Ovary (tissue), 3 donors: ENCODE data around the gene FANCC.
"Not testable (repeated sequence)": the region's sequence is repeated elsewhere in the genome, so short reads cannot be mapped to it uniquely, and the experiment has no call there.

Experiments used
- EP300 ChIP-seq: sonication (generic); formaldehyde crosslinking; IDR thresholded peaks from one replicate; pipeline ENCODE4 v1.6.1; 2017; ENCODE audit warnings: antibody characterized with exemption
- POLR2A ChIP-seq: fragments of 450-650 bp; IDR thresholded peaks from one replicate; pipeline ENCODE4 v1.6.1; 2017; ENCODE audit warnings: antibody characterized with exemption, mild to moderate bottlenecking, moderate library complexity
- TF ChIP-seq, protein P1 (sequence below), 3 donors: fragments of 450-650 bp in 2 of 3; fragments of 200-600 bp in 1 of 3; IDR thresholded peaks; one replicate each; pipeline versions ENCODE4 v1.5.1 to v1.8.0; 2016 to 2022; ENCODE audit warnings: antibody characterized with exemption in 3 of 3, mild to moderate bottlenecking in 1 of 3
- donor health status: DM: no; HTN: no; CAD: no.

DNA sequence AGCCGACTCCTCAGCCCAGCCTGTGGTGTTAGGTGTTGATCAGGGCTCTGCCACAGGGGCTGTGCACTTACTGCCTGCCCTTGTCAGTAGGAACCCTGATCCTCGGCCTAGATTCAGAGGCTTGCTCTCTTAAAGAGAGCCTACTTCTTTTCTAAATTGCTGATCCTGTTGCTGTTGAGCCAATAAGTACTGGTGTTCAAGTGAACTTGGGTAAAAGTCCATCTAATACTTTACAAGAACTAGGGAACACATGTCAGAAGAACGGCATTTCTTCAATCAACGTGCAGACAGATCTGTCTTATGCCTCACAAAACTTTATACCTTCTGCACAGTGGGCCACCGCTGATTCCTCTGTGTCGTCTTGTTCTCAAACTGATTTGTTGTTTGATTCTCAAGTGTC, 24.2 kb downstream of the FANCC start:
- TF ChIP-seq, protein P1, sequence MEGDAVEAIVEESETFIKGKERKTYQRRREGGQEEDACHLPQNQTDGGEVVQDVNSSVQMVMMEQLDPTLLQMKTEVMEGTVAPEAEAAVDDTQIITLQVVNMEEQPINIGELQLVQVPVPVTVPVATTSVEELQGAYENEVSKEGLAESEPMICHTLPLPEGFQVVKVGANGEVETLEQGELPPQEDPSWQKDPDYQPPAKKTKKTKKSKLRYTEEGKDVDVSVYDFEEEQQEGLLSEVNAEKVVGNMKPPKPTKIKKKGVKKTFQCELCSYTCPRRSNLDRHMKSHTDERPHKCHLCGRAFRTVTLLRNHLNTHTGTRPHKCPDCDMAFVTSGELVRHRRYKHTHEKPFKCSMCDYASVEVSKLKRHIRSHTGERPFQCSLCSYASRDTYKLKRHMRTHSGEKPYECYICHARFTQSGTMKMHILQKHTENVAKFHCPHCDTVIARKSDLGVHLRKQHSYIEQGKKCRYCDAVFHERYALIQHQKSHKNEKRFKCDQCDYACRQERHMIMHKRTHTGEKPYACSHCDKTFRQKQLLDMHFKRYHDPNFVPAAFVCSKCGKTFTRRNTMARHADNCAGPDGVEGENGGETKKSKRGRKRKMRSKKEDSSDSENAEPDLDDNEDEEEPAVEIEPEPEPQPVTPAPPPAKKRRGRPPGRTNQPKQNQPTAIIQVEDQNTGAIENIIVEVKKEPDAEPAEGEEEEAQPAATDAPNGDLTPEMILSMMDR (IDR thresholded peaks at IDR 0.05), result not testable (repeated sequence)
- not testable (repeated sequence) for TF ChIP-seq POLR2A, EP300
